Stomach smooth muscle (tissue), 2 donors: ENCODE data around the gene HAGHL.
"Not testable (repeated sequence)": the region's sequence is repeated elsewhere in the genome, so short reads cannot be mapped to it uniquely, and the experiment has no call there.

Experiments
- H3K27ac ChIP-seq: one replicate; pipeline ENCODE4 v1.7.0; 2013; ENCODE audit warnings: mild to moderate bottlenecking, low read length, inconsistent platforms
- H3K27me3 ChIP-seq, 2 donors: one replicate each; pipeline ENCODE4 v1.7.0; 2013; ENCODE audit warnings: low read length in 2 of 2; ENCODE audit not compliant: insufficient read depth in 2 of 2, control insufficient read depth in 1 of 2
- H3K36me3 ChIP-seq, 2 donors: one replicate each; pipeline ENCODE4 v1.7.0; 2013; ENCODE audit warnings: low read length in 2 of 2; ENCODE audit not compliant: control insufficient read depth in 2 of 2, insufficient read depth in 2 of 2
- H3K4me1 ChIP-seq: one replicate; pipeline ENCODE4 v1.7.0; 2013; ENCODE audit warnings: low read length; ENCODE audit not compliant: control insufficient read depth, insufficient read depth
- H3K4me3 ChIP-seq, 2 donors: one replicate each; pipeline ENCODE4 v1.7.0; 2013; ENCODE audit warnings: low read length in 2 of 2
- H3K9ac ChIP-seq, 2 donors: one replicate each; pipeline ENCODE4 v1.7.0; 2013; ENCODE audit warnings: low read length in 2 of 2, mild to moderate bottlenecking in 1 of 2
- H3K9me3 ChIP-seq, 2 donors: one replicate each; pipeline ENCODE4 v1.7.0; 2013; ENCODE audit warnings: low read length in 2 of 2; ENCODE audit not compliant: control insufficient read depth in 2 of 2
- donor health status: healthy.
- donor health status: Pancreatic carcinoma.

HAGHL gene

DNA sequence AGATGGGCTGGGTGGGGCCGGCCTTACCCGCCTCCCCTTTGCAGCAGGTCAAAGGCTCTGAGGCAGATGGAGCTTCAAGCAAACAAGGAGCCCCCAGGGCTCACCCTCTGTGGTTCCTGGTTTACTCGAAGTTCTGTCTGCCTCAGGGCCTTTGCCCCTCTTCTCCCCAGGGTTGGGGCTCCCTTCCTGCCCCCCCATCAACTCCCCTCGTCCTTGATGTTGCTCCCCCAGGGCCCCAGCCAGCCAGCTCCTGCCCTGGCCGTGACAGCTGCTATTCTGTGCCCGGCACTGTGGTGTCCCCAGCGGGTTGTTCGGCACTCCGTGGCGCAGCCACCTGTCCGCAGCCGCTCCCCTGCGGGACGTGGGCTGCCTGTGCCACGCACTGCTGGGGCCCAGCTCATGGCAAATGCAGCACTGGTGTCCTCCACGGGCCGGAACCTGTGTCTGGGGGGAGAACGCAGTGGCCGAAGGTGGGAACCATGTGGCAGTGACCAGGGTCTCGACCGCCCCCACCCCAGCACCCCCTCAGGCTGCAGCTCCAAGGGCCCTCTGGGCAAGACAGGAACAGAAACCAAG lies 16.3 kb upstream of the HAGHL start:
- Histone ChIP-seq H3K27me3 (peaks cover 47 to 51% of the 10 kb centered on the region in 2 donors), H3K27ac (no peak overlapping the region), H3K36me3 (no peaks in the 10 kb centered on the region), H3K4me1 (peaks cover 32% of the 10 kb centered on the region), H3K9me3 (no peaks in the 10 kb centered on the region), H3K9ac (no peak overlapping the region), H3K4me3 (no peak overlapping the region)

DNA sequence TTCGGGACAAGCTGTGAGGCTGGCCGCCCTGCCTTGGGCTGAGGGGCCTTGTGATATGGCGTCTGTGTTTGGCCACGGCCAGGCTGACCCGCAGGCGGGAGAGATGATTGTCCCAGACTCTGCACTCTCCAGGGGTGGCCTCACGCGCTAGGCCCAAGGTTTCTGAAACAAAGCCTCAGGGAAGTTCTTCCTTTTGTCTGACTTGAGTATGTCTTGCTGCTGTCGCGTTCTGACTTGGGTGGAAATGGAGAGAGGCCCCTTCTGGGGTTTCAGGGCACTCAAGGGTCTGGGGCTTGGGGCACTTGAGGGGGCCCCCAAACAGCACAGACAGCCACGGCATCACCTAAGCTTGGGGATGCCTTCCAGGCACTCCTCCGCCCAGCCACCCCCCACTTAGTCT lies 15.8 kb upstream of the HAGHL start:
- H3K4me1 ChIP-seq: peaks cover 35% of the 10 kb centered on the region
- H3K9me3 ChIP-seq: no peaks in the 10 kb centered on the region
- H3K27ac ChIP-seq: no peak overlapping the region
- H3K27me3 ChIP-seq: peaks cover 48 to 53% of the 10 kb centered on the region in 2 donors
- H3K9ac ChIP-seq: no peak overlapping the region
- no peak overlapping the region for H3K4me3 ChIP-seq
- H3K36me3 ChIP-seq: no peaks in the 10 kb centered on the region

DNA sequence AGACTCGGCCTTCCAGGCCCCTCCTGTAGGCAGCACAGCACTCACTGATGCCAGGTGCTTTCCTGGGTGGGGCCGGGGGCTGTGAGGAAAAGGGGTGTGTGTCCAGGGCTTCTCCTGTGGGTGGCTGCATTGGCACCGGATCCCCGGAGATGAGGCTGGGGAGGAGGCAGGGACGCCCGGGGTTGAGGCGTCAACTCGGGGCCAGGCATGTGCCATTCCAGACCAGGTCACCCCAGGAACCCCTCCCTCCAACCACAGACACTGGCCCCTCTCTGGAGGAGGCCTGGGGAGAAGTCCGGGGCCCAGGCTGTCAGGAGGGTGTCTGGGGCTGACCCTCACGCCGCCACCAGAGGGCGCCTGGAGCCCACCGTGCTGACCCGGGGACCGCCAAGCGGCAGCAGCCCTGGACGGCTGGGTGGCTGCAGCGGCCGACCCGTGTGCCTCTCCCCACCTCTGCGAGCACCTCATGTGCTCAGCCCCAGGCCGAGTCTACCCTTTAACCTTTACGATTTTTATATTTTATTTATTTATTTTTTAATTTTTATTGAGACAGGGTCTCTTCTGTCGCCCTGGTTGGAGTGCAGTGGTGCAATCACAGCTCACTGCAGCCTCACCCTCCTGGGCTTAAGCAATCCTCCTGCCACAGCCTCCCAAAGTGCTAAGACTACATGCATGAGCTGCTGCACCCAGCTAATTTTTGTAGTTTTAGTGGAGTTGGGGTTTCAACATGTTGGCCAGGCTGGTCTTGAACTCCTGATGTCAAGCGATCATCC lies 15.2 kb upstream of the HAGHL start:
- Histone ChIP-seq H3K4me3 (no peak overlapping the region), H3K36me3 (no peaks in the 10 kb centered on the region), H3K9me3 (no peaks in the 10 kb centered on the region), H3K9ac (no peak overlapping the region), H3K4me1 (peaks cover 35% of the 10 kb centered on the region), H3K27ac (no peak overlapping the region), H3K27me3 (peaks cover 46 to 53% of the 10 kb centered on the region in 2 donors)

DNA sequence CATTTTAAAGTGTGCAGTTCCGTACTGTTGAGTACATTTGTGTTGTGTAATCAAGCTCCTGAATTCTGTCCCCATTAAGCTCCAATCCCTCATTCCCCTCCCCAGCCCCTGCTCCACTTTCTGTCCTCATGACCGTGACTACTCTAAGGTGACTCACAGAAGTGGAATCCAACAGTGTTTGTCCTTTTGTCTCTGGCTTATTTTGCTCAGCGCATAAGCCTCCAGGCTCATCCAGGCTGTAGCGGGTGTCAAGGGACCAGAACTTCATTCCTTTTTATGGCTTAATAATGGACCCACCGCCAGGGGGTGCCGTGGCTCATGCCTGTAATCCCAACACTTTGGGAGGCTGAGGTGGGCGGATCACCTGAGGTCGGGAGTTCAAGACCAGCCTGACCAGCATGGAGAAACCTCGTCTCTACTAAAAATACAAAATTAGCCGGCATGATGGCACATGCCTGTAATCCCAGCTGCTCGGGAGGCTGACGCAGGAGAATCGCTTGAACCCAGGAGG lies 14.1 kb upstream of the HAGHL start:
- not testable (repeated sequence) for H3K9me3 ChIP-seq
- H3K27me3 ChIP-seq: peaks cover 38 to 49% of the 10 kb centered on the region in 2 donors
- peaks cover 40% of the 10 kb centered on the region for H3K4me1 ChIP-seq

DNA sequence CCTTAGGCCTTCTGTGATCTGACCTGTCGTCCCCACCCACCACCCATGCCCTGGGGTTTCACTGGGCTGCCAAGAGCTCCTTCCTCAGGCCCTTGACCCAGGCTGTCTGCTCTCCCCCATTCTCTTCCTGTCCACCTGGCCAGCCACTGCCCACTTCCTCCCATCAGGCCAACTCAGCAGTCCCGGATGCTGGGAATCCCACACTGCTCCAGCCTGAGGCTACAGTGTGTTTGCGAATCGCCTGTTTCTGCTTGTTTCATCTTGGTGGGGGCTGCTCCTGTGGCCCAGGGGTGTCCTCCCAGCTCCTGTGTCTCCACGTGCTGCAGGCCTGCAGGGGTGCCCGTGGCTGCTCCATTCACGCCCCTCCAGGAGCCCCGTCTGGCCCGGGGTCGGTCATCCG lies 12.8 kb upstream of the HAGHL start:
- H3K9ac ChIP-seq: no peak overlapping the region
- H3K36me3 ChIP-seq: no peaks in the 10 kb centered on the region
- H3K4me3 ChIP-seq: no peak overlapping the region
- no peaks in the 10 kb centered on the region for H3K9me3 ChIP-seq
- peaks cover 44% of the 10 kb centered on the region for H3K4me1 ChIP-seq
- no peak overlapping the region for H3K27ac ChIP-seq
- H3K27me3 ChIP-seq: peaks cover 25 to 37% of the 10 kb centered on the region in 2 donors

More for the DNA sequence above, 14.1 kb upstream of the HAGHL start:
- not testable (repeated sequence) for H3K4me3 ChIP-seq, H3K9ac ChIP-seq, H3K27ac ChIP-seq, H3K36me3 ChIP-seq

DNA sequence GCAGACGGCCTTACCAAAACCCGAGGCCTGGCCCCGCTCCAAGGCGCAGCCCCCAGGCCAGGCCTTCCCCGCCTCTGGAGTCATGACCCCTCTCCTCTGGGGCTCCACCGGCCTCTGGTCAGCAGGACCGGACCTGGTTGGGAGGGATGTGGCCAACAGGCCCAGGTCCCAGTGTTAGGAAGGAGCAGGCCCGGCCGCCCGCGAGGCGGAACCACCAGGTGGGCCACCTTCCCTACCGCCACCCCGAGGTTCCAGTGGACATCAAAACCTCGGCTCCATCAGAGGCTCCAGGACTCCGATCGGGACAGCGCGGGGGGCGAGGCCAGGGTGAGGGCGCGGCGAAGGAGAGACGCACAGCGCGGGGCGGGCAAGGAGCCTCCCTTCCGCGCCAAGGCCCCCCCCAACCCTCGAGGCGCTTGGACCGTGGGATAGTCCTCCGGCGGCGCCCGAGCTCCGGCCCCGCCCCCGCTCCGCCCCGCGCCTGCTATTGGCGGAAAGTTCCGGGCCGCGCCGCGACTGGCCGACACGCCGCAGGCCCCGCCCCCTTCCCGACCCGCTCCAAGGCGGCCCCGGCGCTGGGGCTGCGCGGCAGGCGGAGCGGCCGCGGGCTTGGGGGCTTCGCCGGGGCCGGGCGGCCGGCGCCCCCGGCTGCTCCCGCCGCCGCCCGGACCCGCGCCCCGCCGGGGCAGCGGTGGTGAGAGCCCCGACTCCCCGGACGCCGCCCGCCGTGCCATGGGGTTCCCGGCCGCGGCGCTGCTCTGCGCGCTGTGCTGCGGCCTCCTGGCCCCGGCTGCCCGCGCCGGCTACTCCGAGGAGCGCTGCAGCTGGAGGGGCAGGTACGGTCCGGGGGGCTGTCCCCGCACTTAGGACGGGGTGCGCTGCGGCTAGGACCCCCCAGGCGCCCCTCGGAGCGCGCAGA lies 12.1 kb upstream of the HAGHL start, which contains the start of gene METRN:
METRN (plus strand) TSS at position 561 of the 919 bp plus-strand sequence; CDS start at position 733, 172 bp downstream.
- Histone ChIP-seq H3K27ac (no peak within 1 kb of the TSS), H3K4me1 (peaks cover 48% of the 10 kb centered on the region), H3K4me3 (peak within 1 kb of the TSS; percentile 40 to 74), H3K36me3 (no peaks in the 10 kb centered on the region), H3K9me3 (no peaks in the 10 kb centered on the region), H3K9ac (peak within 1 kb of the TSS; percentile 38 to 47), H3K27me3 (peaks cover 19 to 30% of the 10 kb centered on the region in 2 donors)

DNA sequence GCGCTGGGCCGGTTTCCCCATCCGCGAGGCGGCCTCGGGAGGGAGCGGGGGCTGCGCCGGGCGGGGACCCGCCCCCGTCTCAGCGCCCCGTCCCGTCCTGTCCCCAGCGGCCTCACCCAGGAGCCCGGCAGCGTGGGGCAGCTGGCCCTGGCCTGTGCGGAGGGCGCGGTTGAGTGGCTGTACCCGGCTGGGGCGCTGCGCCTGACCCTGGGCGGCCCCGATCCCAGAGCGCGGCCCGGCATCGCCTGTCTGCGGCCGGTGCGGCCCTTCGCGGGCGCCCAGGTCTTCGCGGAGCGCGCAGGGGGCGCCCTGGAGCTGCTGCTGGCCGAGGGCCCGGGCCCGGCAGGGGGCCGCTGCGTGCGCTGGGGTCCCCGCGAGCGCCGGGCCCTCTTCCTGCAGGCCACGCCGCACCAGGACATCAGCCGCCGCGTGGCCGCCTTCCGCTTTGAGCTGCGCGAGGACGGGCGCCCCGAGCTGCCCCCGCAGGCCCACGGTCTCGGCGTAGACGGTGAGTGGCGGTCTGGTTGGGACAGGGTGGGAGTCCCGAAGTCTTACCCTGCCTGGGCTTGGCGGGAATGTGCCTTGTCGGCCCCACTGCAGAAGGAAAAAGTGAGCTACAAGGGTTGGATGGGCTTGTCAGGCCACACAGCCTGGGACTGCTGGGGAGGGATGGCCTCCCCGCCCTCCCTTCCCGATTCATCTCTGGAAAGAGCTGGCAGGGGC lies 11.3 kb upstream of the HAGHL start:
- Histone ChIP-seq H3K4me3 (peak overlapping the region; percentile 40 to 74), H3K27ac (no peak overlapping the region), H3K36me3 (no peaks in the 10 kb centered on the region), H3K9me3 (no peaks in the 10 kb centered on the region), H3K27me3 (peaks cover 11 to 22% of the 10 kb centered on the region in 2 donors), H3K9ac (peak overlapping the region; percentile 38 to 47), H3K4me1 (peaks cover 51% of the 10 kb centered on the region)

DNA sequence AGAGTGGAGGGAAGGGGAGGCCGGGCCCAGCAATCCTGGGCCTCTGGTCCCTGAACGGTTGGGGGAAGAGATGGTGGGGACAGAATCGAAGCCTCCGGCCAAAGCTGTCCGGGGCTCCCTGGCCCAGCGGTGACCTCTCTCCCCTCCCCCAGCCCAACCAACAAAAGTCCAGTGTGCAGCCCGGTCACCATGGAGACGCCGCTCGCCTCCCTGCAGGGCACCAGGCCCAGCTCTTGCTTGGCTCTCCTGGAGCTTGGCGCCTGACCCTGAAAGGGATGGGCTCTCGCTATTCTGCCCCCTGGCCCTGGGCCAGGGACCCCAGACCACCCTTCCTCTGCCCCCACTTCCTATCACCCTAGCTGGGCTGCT lies 10.7 kb upstream of the HAGHL start:
- Histone ChIP-seq H3K9me3 (no peaks in the 10 kb centered on the region), H3K4me1 (peaks cover 56% of the 10 kb centered on the region), H3K36me3 (no peaks in the 10 kb centered on the region), H3K27me3 (peaks cover 6 to 16% of the 10 kb centered on the region in 2 donors), H3K9ac (peak overlapping the region; percentile 20 to 47), H3K4me3 (peak overlapping the region; percentile 40 to 74), H3K27ac (no peak overlapping the region)

DNA sequence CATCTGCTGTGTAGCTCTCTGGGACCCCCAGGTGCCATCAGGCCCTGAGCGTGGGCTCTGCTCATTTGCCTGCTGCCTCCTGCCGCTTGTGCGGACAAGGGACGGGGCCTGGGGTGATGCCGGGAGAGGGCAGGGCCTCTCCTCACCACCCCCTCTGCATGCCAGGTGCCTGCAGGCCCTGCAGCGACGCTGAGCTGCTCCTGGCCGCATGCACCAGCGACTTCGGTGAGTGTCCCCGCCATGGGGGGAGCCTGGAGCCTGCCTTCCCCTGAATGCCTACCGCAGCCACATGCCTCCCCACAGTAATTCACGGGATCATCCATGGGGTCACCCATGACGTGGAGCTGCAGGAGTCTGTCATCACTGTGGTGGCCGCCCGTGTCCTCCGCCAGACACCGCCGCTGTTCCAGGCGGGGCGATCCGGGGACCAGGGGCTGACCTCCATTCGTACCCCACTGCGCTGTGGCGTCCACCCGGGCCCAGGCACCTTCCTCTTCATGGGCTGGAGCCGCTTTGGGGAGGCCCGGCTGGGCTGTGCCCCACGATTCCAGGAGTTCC lies 10.1 kb upstream of the HAGHL start:
- peak overlapping the region in 1 of 2 donors; percentile 74 for H3K4me3 ChIP-seq
- H3K27ac ChIP-seq: no peak overlapping the region
- no peaks in the 10 kb centered on the region for H3K36me3 ChIP-seq
- no peaks in the 10 kb centered on the region for H3K9me3 ChIP-seq
- H3K9ac ChIP-seq: no peak overlapping the region
- H3K27me3 ChIP-seq: peaks cover 2 to 12% of the 10 kb centered on the region in 2 donors
- peaks cover 62% of the 10 kb centered on the region for H3K4me1 ChIP-seq
